ENCODE results near the gene CTNNBIP1. TPM values are rescaled to one million over a fixed set of nuclear protein-coding genes. Genes with fewer than 3 reads are reported as not detected.

Gene CTNNBIP1
- total and polyA plus RNA-seq, 4 donors = 6.7 to 10.6 (median 9.6) TPM

- TF ChIP-seq REST (IDR thresholded peaks at IDR 0.05) (no peak), SP1 (IDR thresholded peaks at IDR 0.05) (no peak)
Observed at GRCh38 chr1:9884805-9885204, 25.3 kb downstream of the CTNNBIP1 start (continued).

GRCh38 chr1:9883585-9884449 is 26.3 kb downstream of the CTNNBIP1 start:
- H3K4me1 ChIP-seq (ENCODE audit: control insufficient read depth in 4 of 4, insufficient read depth in 4 of 4, low read length in 3 of 4) = no peaks in the 10 kb centered on the region
- H3K27me3 ChIP-seq (ENCODE audit: control insufficient read depth in 4 of 4, insufficient read depth in 4 of 4, low read length in 3 of 4) = no peaks in the 10 kb centered on the region
- H3K9me3 ChIP-seq (ENCODE audit: control insufficient read depth in 4 of 4, low read length in 3 of 4) = no peaks in the 10 kb centered on the region
- H3K9ac ChIP-seq (ENCODE audit: low read depth in 1 of 2, low read length in 2 of 2) = no peak overlapping the region
- H3K27ac ChIP-seq (ENCODE audit: low read depth in 1 of 2, low read length in 2 of 2) = no peak overlapping the region
- no peak overlapping the region for H3K4me3 ChIP-seq (ENCODE audit: low read depth in 1 of 3, low read length in 3 of 3)
- 94% methylated on average over 11 of the region's 11 CpGs for WGBS
- DNase-seq (ENCODE audit: low spot score) = no peak
- H3K36me3 ChIP-seq (ENCODE audit: control insufficient read depth in 4 of 4, insufficient read depth in 3 of 4, low read depth in 1 of 4, low read length in 3 of 4) = peaks cover 0 to 3% (median under 1%) of the 10 kb centered on the region in 4 donors
- TF ChIP-seq HNF4G (IDR thresholded peaks at IDR 0.05) (no peak), FOXA1 (IDR thresholded peaks at IDR 0.05) (no peak), HNF4A (conservative IDR thresholded peaks at IDR 0.05) (no peak), YY1 (IDR thresholded peaks at IDR 0.05) (no peak), NR2F2 (IDR thresholded peaks at IDR 0.05) (no peak), ATF3 (IDR thresholded peaks at IDR 0.05) (no peak), TAF1 (conservative IDR thresholded peaks at IDR 0.05) (no peak), SP1 (IDR thresholded peaks at IDR 0.05) (no peak), REST (IDR thresholded peaks at IDR 0.05) (no peak), RXRA (IDR thresholded peaks at IDR 0.05) (no peak)

- Histone ChIP-seq H3K9ac (ENCODE audit: low read depth in 1 of 2, low read length in 2 of 2) (no peak overlapping the region), H3K36me3 (ENCODE audit: control insufficient read depth in 4 of 4, insufficient read depth in 3 of 4, low read depth in 1 of 4, low read length in 3 of 4) (peaks cover 0 to 3% (median 0%) of the 10 kb centered on the region in 4 donors), H3K27me3 (ENCODE audit: control insufficient read depth in 4 of 4, insufficient read depth in 4 of 4, low read length in 3 of 4) (no peaks in the 10 kb centered on the region), H3K4me3 (ENCODE audit: low read depth in 1 of 3, low read length in 3 of 3) (no peak overlapping the region), H3K4me1 (ENCODE audit: control insufficient read depth in 4 of 4, insufficient read depth in 4 of 4, low read length in 3 of 4) (no peaks in the 10 kb centered on the region), H3K27ac (ENCODE audit: low read depth in 1 of 2, low read length in 2 of 2) (no peak overlapping the region), H3K9me3 (ENCODE audit: control insufficient read depth in 4 of 4, low read length in 3 of 4) (no peaks in the 10 kb centered on the region)
- WGBS = 97% methylated on average over 12 of the region's 12 CpGs
- no peak for DNase-seq (ENCODE audit: low spot score)
- TF ChIP-seq ZBTB33 (IDR thresholded peaks at IDR 0.05) (no peak), HNF4A (conservative IDR thresholded peaks at IDR 0.05) (no peak), GABPA (IDR thresholded peaks at IDR 0.05 in 1 of 2, conservative IDR thresholded peaks at IDR 0.05 in 1 of 2) (no peak), RXRA (IDR thresholded peaks at IDR 0.05) (no peak), YY1 (IDR thresholded peaks at IDR 0.05) (no peak), REST (IDR thresholded peaks at IDR 0.05) (no peak), ATF3 (IDR thresholded peaks at IDR 0.05) (no peak), RAD21 (IDR thresholded peaks at IDR 0.05) (no peak), JUND (IDR thresholded peaks at IDR 0.05) (no peak), FOXA2 (IDR thresholded peaks at IDR 0.05) (no peak)
Observed at GRCh38 chr1:9882945-9883303, 27.1 kb downstream of the CTNNBIP1 start.

Data from liver (tissue), 9 donors.